AML-193 (cell line): ENCODE data around the gene C1S.
"Not testable (repeated sequence)": the region's sequence is repeated elsewhere in the genome, so short reads cannot be mapped to it uniquely, and the experiment has no call there.

Experiments used
- DNase-seq, 2 experiments: peaks; one replicate each; lab custom pipeline; 2025; lab: John Stamatoyannopoulos, UW

The C1S gene

DNA sequence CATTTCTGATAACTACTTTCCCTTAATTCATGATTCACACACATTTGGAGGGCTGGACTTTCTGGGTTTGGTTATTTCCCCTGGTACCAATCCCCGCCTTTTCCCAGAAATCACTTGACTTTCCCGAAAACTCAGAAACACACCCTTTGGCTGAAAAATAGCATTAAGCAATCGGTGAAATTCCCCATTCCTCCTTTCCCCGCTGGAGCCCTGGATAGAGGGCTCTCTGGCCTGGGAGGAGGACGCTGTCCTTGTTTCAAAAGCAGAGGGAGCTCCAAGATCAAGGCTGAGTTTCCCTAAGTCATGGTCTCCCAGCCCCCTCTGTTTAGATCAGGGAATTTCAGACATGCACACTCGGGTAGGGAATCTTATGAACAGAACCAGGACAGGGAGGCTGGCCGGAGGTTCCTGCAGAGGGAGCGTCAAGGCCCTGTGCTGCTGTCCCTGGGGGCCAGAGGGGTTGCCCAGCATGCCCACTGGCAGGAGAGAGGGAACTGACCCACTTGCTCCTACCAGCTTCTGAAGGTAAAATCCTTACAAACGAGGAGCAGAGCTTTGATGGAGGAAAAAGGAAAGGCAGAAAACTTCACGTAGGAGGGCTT lies at the start of gene C1S:
Gene C1S, plus strand, starts transcription at position 366 of the 602 bp plus-strand sequence. CDS start 1,195 bp downstream, outside the sequence.
- no peak for DNase-seq

DNA sequence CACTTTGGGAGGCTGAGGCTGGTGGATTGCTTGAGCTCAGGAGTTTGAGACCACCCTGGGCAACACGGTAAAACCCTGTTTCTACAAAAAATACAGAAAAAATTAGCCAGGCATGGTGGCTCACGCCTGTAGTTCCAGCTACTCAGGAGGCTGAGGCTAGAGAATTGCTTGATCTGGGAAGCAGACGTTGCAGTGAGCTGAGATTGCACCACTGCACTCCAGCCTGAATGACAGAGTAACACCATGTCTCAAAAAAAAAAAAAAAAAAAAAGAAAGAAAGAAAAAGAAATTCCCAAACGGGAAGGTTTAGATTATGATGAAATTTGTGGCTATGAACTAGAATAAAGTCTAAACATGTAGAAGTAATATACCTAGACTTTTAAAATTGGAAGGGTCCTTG lies 49.1 kb upstream of the C1S start:
- not testable (repeated sequence) for DNase-seq

DNA sequence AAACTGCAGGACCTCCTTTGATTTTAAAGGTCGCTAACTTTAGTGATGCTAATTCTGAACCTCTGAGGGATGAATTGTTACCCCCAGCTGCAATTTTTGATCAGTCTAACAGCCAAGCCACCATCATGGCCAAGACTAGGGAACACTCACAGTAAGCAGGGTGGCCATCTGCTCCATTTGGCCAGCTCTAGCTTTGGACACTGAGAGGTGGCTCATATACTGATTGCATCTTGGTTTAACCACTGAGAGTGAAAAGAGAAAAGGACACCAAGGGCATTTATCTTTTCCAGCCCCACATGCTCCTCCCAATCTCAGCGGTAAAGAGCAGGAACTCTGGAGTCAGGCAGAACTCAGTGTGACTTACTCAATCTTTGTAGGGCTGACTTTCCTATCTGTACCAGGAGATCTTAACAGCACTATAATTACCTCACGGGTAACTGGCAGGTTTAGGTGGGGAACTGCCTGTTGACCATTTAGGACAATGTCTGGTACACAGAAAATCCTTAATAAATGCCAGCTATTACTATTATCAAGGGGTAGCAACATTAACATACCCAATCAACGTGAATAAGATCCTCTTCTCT lies 48.4 kb upstream of the C1S start:
- no peak for DNase-seq

DNA sequence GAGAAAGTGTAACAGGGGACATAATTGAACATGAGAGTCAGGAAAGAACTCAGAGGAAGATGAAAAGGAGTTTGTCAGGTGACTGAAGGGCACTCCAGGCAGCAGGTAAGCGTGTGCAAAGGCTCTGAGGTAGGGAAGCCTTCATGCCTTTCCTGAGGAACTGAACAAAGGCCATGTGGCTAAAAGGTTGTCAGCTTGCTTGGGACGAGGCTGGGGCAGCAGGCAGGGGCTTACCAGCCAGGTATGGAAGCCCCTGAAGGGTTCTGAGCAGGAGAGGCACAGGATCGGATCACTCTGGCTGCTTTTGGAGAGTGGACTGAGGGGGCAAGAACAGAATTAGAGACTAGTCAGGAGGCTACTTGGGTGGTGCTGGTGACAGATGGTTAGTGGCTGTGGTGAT lies 47.4 kb upstream of the C1S start:
- DNase-seq = no peak

DNA sequence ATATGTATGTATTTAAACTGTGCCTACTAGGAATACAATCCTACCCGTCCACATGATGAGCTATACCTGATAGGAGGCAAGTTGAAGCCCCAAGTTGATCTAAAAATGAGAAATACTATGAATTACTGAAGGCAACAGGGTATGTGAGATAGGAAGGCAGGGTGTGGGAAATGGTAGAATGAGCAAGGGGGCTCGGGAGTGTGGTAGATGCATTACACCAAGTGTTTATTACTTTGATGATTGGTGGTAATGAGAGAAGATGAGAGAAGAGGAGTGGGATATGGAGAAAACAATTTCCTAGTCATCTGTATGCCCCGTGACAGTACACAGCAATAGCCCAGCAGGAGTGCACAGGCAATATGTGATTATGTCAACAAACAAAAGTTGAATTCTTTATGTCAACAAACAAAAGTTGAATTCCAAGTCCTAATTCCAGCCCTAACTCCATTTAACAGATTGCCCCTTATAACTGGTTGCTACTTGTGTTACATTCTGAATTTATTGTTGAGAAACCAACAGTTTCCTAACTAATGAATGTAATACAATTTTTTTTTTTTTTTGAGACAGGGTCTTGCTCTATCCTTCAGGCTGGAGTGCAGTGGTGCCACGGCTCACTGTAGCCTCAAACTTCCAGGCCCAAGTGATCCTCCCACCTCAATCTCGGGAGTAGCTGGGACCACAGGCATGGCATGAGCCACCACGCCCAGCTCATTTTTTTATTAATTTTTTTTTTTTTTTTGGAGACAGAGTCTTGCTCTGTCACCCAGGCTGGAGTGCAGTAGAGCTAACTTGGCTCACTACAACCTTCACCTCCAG lies 44.8 kb upstream of the C1S start:
- DNase-seq = no peak

DNA sequence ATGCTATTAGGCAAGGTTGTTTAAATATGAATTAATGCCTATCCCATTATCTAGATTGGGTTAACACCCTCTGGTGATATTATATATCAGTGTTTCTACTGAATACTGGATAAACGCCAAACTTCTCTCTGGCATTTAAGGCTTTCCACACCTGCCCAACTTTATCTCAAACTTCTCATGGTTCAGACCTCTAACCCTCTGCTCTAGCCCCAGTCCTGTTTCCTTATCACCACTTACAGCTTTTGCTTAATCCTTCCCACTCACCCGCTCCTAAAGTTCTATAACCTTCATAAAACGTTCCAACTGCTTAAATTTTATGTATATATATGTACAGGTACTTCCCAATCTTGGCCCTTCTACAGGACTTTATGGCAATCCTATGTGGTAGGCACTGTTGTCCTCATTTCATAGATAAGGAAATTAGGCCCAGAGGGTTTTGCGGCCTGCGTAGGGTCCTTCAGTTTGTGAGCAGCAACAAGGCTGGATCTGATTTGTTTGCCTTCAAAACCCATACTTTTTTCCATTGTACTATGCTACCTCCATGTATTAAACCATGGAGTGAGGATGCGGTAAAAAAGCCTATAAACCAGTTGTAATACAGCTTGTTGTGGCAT lies 43.5 kb upstream of the C1S start:
- no peak for DNase-seq

DNA sequence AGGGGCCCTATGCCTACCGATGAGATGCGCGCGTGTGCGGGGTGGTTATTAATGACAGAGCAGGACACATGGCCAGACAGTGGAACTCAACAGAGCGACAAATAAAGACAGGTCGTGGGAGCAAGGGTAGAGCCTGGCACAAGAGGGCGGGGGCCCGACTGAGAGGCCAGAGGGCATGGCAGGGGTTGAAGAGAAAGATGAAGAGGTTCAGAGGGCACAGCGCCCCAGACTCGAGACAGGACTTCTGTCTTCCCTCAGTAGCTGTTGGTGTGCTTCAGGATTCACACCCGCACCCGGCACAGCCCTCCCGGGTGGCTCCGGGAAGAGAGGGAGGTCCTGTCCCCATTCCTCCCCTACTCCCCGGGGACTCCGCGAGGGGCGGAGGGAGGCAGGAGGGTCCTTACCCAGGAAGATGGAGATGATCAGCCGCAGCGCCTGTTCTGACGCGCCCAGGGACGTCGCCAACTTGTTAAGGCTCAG lies 42.6 kb upstream of the C1S start:
- peak; percentile 23 to 26 for DNase-seq

DNA sequence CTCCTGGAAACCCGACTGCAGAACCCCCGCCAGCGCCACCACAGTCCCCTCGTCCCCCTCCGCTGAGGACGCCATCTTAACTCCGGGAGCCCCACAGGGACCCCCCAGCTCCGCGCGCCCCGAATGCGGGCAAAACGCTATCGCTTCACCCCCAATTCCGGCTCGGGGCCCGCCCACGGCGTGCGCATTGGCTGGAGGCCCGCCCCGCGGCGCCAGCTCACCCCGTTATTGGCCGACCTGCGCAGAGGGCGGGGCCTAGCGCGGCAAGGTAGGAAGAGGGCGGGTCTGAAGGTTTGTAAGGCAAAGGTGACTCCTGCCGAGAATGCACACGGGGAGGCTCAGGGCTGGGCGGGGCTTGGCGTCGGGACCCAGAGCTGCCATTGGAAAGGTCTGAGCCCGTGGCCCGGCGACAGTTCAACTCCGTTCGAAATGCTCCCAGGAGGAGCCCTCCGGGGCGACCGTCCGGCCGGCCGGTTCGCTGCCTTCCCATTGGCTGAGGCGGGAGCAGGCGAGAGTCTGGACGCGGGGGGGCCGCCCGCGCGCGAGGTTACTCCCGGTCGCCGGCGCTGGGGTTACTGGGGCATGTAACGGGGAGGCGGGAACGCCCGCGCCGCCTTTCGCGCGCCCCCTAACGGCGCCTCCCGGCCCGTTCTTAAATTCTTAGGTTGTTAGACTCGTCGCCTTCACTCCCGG lies 42.0 kb upstream of the C1S start, which contains the start of gene LPCAT3:
Gene LPCAT3, minus strand, starts transcription at position 127 of the 693 bp plus-strand sequence. Its CDS starts 52 bp downstream, at position 75.
- DNase-seq = peak; percentile 91 to 93

DNA sequence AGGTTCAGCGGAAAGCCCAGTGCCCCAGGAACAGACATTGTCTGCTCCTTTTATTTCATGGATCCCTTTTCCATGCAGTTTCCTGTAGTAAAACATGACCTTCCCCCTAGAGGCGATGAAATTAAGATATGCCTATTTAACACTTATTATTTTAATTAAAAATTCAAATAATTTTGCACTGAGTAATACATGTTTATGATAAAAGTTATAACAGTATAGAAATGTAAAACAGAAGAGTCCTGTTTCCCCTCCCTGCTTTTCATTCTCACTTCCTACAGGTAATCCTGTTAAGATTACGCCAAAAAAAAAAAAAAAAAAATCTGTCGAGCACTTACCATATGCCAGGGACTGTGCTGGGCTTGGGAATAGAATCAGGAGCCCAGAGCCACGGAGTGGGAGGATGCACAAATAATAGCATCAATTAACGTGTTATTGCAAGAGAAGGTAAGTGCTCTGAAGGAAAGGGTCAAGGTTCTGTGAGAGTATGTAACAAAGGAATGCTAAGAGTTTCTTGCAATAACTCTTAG lies 41.4 kb upstream of the C1S start:
- DNase-seq = no peak

DNA sequence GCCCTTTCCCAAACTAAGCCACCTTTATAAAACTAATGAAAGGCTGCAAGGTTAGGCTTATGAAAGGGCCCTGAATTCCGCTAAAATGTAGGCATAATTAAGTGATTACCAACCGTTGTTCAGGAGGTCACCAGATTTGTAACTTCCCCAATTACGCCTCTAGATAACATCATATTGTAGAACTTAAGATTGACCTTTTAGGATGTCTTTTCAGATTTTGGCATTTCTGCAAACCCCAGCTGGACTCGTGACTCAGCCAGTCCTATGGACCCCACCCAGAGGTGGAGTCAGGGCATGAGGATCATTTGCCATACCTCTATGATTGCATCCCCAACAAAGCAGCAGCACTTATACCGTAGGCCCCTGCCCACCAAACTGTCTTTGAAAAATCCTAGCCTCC lies 38.6 kb upstream of the C1S start:
- peak in 1 of 2 experiments; percentile 4 for DNase-seq

DNA sequence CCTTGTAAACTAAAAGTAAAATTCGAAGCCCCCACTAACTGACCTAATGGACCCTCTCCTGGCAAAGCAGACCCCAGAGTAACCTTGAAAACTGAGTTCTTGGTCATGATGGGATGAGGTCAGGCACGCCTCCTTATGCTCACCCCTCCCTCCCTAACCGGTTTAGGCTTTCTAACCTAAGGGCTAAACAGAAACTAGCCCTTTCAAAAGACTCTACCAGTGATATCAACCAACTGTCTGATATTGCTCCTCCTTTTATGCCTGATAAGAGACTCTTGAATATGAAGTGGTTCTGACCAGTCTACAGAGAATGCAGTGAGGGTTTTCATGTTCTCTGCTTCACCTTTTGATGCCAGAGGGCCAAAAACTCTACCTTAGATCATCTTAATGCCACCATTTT lies 37.4 kb upstream of the C1S start:
- DNase-seq = no peak

DNA sequence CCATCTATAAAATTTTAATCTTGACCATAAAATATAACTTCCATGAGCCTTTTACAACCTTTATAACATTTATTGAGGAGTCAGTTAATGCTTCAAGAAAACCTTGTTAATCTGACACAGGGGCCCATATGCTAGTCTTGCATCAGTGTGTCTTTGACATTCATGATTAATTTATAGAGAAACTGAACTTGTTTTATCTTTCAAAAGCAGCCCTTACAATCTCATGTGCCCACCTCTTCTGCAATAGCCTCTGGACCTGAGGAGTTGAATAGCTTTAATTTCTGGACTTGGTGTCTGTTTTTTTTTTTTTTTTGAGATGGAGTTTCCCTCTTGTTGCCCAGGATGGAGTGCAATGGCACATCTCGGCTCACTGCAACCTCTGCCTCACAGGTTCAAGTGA lies 33.7 kb upstream of the C1S start:
- DNase-seq = no peak

DNA sequence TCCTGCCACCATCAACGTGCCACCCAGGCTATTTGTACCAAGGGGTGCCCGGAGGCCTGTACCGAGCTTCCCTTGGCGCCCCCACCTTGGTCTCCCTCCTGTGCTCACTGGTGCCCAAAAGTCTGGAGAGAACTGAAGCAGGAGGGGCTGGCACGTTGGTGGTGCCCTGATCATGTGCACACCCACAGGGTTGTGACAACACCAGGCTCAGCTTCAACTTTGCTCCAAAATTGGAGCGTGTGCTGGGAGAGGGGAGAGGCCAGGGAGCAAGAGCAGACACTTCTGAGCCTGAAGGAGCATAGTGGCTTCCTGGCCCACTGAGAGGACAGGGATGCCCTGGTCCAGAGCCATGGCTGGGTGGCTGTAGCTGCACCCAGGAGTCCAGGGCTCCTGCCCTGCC lies 29.2 kb upstream of the C1S start:
- DNase-seq = no peak

DNA sequence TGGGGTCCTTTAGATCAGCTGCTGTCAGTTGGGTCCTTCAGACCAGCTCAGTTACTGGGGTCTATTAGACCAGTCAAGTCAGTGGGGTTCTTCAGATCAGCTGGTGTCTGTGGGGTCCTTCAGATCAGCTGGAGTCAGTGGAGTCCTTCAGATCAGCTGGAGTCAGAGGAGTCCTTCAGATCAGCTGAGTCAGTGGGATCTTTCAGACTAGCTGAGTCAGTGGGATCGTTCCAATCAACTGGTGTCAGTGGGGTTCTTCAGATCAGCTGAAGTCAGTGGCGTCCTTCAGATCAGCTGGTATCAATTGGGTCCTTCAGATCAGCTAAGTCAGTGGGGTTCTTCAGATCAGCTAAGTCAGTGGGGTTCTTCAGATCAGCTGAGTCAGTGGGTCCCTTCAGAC lies 27.5 kb upstream of the C1S start:
- DNase-seq = no peak

DNA sequence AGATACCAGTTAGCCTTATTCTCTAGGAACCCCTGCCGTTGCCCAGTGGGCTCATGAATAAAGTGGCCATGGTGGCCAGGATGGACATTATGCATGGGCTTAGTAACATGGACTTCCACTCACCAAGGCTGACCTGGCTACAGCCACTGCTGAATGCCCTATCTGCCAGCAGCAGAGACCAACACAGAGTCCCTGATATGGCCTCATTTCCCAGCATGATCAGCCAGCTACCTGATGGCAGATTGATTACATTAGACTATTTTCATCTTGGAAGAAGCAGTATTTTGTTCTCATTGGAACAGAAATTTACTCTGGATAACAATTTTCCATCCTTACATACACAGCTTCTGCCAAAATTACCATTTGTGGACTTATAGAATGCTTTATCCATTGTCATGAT lies 26.1 kb upstream of the C1S start:
- no peak for DNase-seq

DNA sequence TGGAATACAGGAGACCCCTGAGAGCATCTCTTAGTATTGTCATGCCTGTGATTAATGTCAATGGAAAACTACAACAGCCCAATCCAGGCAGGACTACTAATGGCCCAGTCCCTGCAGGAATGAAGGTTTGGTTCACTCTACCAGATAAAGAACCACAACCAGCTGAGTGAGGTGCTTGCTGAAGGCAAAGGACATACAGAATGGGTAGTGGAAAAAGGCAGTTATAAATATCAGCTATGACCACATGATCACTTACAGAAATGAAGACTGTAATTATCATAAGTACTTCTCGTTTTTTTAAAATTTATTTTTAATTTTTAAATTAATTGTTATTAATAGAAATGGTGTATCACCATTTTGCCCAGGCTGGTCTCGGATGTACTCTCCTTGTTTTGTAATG lies 25.1 kb upstream of the C1S start:
- no peak for DNase-seq

DNA sequence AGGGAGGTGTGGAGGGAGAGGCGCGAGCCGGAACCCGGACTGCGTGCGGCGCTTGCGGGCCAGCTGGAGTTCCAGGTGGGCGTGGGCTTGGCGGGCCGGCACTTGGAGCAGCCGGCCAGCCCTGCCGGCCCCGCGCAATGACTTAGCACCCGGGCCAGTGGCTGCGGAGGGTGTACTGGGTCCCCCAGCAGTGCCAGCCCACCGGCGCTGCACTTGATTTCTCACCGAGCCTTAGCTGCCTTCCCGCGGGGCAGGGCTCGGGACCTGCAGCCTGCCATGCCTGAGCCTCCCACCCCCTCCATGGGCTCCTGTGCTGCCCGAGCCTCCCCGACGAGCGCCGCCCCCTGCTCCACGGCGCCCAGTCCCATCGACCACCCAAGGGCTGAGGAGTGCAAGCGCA lies 23.1 kb upstream of the C1S start:
- not testable (repeated sequence) for DNase-seq

DNA sequence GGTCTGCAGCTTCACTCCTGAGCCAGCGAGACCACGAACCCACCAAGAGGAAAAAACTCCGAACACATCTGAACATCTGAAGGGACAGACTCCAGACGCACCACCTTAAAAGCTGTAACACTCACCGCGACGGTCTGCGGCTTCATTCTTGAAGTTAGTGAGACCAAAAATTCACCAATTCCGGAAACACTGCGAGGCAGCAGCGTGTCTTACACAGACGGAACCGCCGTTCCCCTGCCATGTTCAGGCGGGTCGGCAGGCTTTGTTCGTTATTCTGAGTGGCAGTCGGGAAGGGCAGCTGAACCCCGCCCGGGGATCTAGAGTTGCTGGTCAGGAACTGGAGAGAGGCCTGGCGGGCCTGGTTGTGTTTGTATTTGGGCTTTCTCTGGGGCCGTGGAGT lies 21.9 kb upstream of the C1S start:
- no peak for DNase-seq

DNA sequence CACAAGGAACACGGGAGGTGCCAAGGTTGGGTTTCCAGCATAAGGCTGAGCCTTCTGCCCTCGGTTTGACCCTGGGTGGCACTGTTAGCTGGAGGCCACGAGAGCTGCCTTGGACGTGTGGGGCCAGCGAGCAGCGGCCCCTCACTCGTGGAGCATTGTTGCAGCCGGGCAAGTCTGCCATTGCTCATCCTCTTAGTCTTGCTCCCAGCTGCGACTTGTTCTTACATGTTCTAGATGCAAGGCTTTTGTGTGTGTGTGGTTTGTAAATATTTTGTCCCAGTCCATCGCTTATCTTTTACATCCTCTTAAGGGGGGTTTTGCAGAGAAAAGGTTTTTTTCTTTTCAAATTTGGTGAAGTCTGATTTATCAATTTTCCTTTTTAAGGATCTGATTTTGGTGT lies 21.1 kb upstream of the C1S start:
- DNase-seq = no peak

DNA sequence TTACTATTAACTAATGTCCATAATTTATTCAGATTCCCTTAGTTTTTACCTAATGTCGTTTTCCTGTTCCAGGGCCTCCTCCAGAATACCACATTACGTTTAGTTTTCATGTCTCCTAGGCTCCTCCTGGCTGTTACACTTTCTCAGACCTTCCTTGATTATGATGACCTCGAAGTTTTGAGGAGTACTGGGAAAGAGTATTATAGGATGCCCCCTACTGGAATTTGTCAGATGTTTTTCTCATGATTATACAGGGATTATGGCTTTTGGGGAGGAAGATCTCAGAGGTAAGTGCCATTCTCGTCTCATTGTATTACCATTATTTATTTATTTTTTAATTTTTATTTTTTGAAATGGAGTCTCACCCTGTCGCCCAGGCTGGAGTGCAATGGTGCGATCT lies 17.7 kb upstream of the C1S start:
- DNase-seq = peak; percentile 53 to 74

DNA sequence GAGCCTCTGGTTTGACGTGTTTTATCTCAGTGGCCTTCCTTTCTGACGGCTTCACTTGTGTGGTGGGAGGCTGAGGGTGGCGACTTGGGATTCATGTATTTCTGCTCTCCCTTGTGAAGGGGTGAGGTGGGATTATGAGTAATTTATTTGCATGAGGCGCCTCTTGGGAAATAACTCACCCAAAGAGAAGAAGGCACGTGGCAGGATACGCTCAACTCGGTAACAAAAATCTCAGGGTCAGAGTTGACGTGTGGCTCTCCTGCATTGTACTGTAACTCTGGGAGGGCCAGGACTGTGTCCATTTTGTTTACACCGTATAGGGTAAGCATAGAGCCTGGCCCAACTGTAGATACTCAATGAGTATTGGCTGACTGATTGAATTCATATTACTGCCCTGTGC lies 14.6 kb upstream of the C1S start:
- no peak for DNase-seq
